ENCODE results near the gene DHX38.

DNA sequence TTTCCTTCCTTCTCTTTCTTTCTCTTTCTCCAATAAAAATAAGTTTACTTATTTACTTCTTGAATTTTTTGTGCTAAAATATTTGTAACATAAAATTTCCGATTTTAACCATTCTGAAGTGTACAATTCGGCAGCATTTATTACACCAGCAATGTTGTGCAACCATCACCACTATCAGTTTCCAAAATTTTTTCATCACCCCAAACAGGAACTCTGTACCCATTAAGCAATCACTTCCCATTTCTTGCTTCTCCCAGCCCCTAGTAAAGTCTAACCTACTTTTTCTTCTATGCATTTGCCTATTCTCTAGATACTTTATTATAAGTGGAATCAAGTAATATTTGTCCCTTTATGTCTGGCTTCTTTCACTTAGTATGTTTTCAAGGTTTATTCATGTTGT, 41.8 kb upstream of the DHX38 start:
- TF ChIP-seq EP300 (IDR thresholded peaks at IDR 0.05; ENCODE audit: borderline replicate concordance) (no peak), RAD21 (IDR thresholded peaks at IDR 0.05; ENCODE audit: low read depth) (no peak), CEBPB (IDR thresholded peaks at IDR 0.05) (no peak), TCF12 (IDR thresholded peaks at IDR 0.05; ENCODE audit: low read depth) (no peak), TAF1 (IDR thresholded peaks at IDR 0.05; ENCODE audit: low read depth) (no peak), FOXM1 (IDR thresholded peaks at IDR 0.05; ENCODE audit: borderline replicate concordance, low read depth) (no peak), TEAD4 (IDR thresholded peaks at IDR 0.05) (no peak), NFIC (IDR thresholded peaks at IDR 0.05) (no peak), YY1 (IDR thresholded peaks at IDR 0.05; ENCODE audit: low read depth) (no peak)
- TF ChIP-seq, protein P1, sequence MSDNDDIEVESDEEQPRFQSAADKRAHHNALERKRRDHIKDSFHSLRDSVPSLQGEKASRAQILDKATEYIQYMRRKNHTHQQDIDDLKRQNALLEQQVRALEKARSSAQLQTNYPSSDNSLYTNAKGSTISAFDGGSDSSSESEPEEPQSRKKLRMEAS (IDR thresholded peaks at IDR 0.05) = no peak
- TF ChIP-seq, protein P2, sequence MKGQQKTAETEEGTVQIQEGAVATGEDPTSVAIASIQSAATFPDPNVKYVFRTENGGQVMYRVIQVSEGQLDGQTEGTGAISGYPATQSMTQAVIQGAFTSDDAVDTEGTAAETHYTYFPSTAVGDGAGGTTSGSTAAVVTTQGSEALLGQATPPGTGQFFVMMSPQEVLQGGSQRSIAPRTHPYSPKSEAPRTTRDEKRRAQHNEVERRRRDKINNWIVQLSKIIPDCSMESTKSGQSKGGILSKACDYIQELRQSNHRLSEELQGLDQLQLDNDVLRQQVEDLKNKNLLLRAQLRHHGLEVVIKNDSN (IDR thresholded peaks at IDR 0.05) = no peak

Measured in Ishikawa (cell line).